Erythroblast (primary cell): Measurements from ENCODE around the gene AEBP1.

Experiments
- DNase-seq, 2 experiments: peaks; one replicate each; lab custom pipeline; 2025; lab: John Stamatoyannopoulos, UW
- GATA1 ChIP-seq: IDR thresholded peaks from 2 replicates; pipeline ENCODE4 v1.6.1; 2011; ENCODE audit warnings: low read depth, mild to moderate bottlenecking, control low read depth, low read length, moderate library complexity
- POLR2A ChIP-seq: IDR thresholded peaks from 2 replicates; pipeline ENCODE4 v1.6.1; 2011; ENCODE audit warnings: mild to moderate bottlenecking, low read length

AEBP1 gene

DNA sequence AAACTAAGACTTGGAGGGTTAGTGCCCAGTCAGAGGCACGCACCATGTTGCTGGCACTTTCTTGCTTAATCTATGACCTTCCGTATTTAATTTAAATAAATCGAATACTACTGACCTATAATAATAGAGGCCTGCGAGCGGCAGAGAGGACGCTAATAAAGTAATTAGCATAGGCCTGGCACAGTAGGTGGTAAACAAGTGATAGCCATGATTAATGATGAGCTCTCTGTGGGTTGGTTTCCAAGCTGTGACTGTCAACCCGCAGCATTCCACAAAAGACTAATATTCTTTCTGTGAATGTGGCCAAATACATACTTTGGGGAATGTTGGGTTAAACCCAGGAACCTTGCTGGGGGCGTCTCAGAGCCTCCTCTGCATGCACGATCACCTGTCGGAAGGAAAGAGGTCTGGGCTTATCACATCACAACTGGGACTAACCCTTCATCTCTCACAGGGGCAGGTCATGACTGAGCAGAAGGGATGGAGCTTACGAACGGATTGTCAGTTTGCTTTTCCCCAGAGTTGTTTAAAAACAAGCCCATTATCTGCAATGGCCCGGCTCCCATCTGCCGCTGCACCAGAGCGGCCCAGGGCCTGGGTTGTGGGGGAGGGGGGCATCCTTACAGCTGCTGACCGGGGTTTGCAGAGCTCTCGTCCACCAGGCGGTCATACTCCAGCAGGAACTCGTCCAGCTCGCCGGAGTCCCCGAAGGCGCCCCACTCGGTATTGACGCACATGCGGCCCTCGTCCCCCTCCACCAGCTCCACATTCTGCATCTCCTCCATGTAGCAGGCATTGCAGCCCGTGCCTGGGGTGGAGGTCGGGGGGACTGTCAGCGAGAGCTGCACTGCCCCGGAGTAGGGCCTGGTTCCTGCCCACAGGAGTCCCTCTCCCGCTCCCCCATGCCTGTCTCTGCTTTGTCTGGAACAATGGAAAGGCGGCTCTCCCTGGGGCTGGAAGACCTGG lies 43.2 kb downstream of the AEBP1 start:
- TF ChIP-seq GATA1 (no peak), POLR2A (no peak)
- no peak for DNase-seq

DNA sequence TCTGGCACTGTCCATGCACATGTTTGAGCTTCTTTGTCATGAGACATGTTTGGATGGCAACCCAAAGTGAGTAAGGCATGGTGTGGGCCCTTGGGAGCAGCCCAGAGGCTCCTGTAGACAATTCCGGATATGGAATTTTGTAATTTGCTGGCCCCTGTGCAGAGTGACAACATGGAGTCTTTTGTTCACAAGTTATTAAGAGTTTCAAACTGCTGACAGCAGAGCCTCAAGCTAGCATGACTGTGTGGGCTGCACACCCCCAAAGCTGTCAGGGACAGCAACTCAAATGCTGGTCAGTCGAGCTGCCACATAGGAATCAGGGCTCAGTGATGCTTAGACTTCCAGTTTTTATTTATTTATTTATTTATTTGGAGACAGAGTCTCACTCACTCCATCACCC lies 44.0 kb downstream of the AEBP1 start:
- no peak for TF ChIP-seq POLR2A
- no peak for TF ChIP-seq GATA1
- DNase-seq = no peak

DNA sequence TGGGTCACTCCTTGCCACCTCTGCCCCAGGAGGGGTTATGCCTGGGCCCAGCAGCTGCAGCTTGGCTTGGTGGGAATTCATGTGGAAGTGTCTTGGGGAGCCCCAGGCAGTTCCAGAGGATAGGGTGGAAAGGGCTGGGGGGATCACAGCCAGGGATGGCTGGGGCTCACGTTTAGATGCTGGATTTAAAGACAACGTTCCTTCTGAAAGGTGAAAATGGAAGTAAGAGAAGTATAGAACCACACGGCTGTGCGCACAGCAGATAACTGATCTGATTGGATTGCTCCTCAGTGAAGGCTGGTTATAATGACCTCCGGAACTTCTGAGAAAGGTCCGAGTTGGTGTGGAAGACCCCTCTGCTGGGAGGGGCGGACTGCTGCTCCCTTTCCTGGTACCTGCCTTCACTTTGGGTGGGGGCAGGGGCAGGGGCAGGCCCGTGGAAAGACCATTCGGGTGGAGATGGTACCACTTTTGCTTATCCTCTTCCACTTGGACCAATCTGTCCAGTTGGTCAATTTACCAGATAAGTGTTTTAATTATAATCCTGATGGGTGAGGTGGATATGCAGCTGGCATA lies 44.9 kb downstream of the AEBP1 start:
- DNase-seq = no peak
- no peak for TF ChIP-seq POLR2A
- no peak for TF ChIP-seq GATA1

DNA sequence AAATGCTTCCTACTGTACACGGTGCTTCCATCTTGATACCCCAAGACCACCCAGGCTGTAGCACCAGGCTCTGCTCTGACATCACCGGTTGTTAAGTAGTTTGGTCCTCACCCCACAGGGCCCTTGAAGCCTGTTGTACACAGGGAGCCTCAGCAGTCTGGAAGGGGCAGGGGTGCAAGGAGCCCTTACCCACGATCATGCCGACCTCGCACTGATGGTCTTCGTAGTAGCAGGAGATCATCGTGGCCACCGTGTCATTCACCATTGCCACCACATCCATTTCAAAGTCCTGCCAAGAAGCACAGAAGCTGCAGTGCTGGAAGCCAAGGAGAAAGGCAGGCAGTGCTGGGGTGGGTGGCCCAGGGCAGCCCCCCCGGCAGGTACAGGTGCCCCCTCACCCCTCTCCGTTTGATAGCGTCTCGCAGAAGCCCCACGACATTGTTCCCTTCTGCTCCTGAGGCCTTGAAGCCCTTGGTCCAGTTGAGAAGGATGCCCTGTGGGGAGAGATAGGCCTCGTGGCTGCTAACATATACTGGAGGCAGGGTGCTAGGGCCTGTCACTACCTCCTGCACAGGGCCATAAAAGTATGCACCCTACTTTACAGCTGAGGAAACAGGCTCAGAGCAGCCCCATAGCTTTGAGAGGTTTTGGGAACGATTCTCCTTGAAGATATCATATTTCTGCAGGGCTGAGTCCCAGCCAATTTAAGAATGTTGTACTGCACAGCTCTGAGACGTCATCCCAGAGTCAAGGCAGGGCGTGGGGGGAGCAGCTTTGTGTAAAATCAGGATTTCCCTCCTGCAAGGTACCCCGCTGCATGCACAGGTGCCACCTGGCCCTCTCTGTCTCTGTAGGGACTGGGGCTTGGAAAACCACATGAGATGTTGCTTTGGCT lies 45.7 kb downstream of the AEBP1 start:
- TF ChIP-seq POLR2A (no peak), GATA1 (no peak)

DNA sequence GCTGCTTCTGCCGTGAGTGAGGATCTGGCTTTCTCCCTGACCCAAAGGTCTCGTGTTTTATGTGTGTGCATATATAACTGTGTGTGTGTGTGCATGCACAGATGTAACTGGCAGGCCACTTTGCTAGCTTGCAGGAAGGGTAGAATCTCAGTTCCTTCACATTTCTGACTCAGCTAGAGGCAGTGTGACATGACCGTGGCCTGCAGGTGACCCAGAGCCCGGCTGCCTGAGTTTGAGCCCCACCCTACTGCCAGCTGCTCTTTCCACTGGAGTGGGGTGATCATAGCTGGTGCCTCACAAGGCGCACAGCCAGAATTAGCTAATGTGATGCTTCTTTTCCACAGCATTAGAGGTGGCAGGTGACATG lies 46.3 kb downstream of the AEBP1 start:
- TF ChIP-seq GATA1 = no peak
- TF ChIP-seq POLR2A = no peak
- no peak for DNase-seq

More for the DNA sequence above, 45.7 kb downstream of the AEBP1 start:
- DNase-seq = no peak

DNA sequence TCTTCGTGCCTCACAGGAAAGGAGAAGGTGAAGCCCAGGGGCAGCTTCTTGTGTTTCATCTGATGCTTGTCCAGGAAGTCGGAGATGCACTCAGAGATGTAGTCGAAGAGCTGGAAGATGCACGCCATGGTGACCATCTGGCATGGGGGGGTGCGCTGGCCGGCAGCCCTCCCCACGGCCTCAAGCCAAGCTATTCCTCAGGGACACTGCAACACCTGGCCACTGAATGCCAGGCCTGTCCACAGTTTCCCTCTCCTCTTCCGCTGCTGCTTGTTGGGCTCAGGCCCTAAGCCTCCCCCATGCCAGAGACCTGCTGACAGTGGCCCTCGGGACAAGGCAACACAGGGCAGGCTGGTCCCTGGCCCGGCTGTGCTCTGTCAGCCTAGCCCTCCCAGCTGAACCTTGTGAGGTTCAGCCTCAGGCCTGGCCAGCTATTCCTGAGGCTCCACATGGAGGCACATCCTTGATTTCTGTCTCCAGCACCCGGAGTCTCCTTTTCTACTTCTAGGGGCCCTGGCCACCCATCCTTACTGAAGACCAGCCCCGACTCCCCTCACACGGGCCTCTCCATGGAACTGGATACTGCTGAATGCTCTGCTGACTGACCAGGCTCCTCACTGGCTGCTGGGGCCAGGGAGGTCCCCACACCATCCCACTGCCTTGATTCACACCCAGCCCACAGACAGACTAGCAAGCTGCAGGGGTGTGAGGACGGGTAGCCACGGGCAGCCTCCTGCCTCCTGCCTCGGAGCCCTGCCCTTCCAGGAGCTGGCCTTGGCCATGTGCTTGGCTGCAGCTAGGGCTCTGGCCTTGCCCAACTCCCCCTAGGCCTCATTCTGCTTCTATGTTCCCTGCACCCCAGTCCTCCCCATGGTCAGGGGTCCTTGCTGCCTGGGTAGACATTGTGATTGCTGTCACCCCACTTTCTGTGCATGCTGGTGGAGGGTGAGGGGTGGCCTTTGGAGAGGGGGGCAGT lies 47.1 kb downstream of the AEBP1 start:
- DNase-seq = no peak
- no peak for TF ChIP-seq POLR2A
- TF ChIP-seq GATA1 = no peak

DNA sequence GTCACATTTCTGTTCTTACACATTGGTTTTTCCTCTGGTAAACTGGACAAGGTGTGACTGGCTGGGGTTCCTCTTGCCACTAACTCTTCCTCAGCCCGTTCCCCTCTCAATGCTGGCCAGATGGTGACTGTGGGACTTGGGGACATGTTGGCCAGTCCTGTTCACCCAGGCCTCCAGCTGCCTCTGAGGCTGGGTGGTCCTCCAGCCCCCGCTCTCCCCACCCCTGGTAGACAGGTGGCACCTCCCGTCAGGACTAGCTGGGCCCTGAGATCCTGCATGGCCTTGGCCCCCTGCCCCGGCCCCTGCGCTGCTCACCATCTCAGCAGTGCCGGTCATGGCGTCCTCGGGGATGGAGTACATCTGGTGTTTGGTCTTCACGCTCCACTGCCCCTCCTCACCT lies 47.8 kb downstream of the AEBP1 start:
- no peak for DNase-seq
- TF ChIP-seq GATA1 (no peak), POLR2A (no peak)

DNA sequence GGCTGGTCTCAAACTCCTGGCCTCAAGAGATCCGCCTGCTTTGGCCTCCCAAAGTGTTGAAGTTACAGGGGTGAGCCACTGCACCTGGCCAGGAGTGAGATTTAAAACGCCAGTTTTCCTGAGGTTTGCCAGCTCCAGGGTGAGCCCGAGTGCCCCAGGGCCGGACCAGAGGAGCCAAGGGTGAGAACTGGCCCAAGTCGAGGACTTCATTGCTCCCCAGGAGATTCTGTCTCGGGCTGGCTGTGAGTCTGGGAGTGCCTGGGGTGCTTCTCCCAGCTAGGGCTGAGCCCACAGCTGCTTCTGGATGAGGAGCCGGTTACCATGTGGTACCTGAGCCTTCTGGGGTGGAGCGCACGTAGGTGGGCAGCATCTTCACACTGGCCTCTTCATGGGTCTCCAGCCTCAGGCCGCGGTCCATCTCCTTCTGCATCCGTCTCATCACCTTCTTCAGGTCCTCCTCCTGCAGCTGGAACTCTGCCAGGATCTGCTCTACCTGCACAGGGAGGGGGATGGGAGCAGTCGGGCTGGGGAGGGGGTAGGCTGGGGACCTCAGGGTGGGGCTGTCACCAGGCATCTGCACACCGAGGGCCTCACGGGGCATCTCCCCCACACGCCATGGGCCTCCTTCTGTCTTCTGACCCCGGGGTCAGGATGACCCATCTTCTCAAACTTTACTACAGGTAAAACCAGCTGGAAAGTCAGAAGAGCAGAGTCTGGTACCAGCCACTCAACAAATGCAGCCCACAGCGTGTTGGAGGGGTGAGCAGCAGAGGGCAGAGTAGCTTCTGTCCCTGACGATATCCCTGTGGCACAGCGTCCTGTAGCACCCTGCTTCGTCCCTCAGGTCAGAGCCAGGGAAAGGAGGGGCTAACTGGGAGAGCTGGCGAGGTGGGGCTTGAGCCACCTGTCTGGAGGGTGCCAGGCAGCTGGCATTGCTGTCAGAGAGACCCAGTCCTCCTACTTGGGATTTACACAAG lies 49.1 kb downstream of the AEBP1 start:
- no peak for DNase-seq
- TF ChIP-seq GATA1 = no peak
- TF ChIP-seq POLR2A = no peak

DNA sequence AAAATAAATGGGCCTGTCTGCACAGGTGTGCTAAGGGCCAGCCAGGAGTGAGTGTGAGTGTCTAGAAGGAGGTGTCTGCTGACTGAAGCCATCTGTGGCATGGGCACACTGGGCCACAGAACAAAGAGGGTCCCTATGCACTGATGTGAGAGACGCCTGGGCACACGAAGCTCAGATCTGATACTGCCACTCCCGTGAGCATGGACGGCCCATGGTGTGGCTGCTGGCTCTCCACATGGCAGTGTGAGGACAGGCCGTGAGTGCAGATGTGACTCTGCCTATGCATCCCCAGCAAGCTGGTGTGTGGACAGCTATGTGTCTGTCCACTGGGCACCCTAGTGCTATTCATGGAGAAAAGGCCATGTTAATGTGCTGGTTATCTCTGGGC lies 49.8 kb downstream of the AEBP1 start:
- no peak for DNase-seq
- TF ChIP-seq GATA1 = no peak
- no peak for TF ChIP-seq POLR2A

DNA sequence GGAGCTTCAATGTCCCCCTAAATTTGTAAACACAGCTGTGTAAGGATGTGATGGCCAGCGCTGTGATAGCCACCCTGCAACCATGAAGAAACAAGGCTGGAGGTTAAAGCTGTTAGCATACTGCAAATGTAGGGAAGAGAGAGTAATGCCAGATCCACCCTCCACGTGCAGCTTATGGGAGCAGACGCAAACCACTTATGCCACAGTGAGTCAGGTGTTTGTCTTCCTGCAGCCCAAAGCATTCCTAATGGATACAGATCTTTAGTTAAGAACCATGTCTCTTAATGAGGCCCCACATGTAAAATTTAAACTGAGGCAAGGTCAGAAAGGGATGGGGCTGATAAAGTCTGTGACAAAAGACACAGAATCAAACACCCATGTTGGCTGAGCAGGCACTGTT lies 50.6 kb downstream of the AEBP1 start:
- no peak for TF ChIP-seq POLR2A
- TF ChIP-seq GATA1 = no peak
- DNase-seq = no peak
